H1 (cell line): Measurements from ENCODE around the gene REEP2. TPM values are rescaled to one million over a fixed set of nuclear protein-coding genes. Genes with fewer than 3 reads are reported as not detected.

Experiments used
- ASH2L ChIP-seq: fragments of 200-600, 300-600 bp; sonication (generic); IDR thresholded peaks from one replicate; pipeline ENCODE4 v1.7.1; 2017; ENCODE audit warnings: low read length
- ATF2 ChIP-seq: IDR thresholded peaks from 2 replicates; pipeline ENCODE4 v1.6.1; 2012; ENCODE audit warnings: low read length, inconsistent platforms
- BRCA1 ChIP-seq: IDR thresholded peaks from 2 replicates; pipeline ENCODE4 v1.6.1; 2012; ENCODE audit warnings: low read depth, low read length, improper control_type of control experiment
- CHD7 ChIP-seq: fragments of 300-600 bp; sonication (generic); IDR thresholded peaks from 2 replicates; pipeline ENCODE4 v1.7.1; 2012; ENCODE audit warnings: low read length, moderate library complexity, mild to moderate bottlenecking, inconsistent platforms; ENCODE audit not compliant: insufficient replicate concordance
- HDAC6 ChIP-seq: IDR thresholded peaks from one replicate; pipeline ENCODE4 v1.7.1; 2012; ENCODE audit warnings: low read depth, mild to moderate bottlenecking, inconsistent platforms, low read length, moderate library complexity
- KDM1A ChIP-seq: fragments of 200-600, 300-600 bp; sonication (generic); IDR thresholded peaks from 2 replicates; pipeline ENCODE4 v1.7.1; 2016; ENCODE audit warnings: mild to moderate bottlenecking, low read length, borderline replicate concordance
- POLR2AphosphoS5 ChIP-seq: IDR thresholded peaks from 2 replicates; pipeline ENCODE4 v1.6.1; 2011; ENCODE audit warnings: low read depth, low read length
- SIN3A ChIP-seq, 2 experiments: IDR thresholded peaks in 1 of 2; conservative IDR thresholded peaks in 1 of 2; 2 replicates each; pipeline ENCODE4 v1.6.1; 2011 to 2012; ENCODE audit warnings: low read length in 2 of 2, improper control_type of control experiment in 1 of 2, low read depth in 1 of 2, mild to moderate bottlenecking in 1 of 2
- polyA plus RNA-seq, 7 experiments: library from polyadenylated mRNA; depleted of rRNA in 3 of 7; stranded (reverse) in 5 of 7; unstranded in 2 of 7; fragments of >200 nt in 5 of 7; fragments of 200-250 nt in 2 of 7; gene quantifications; 1 replicate in 5 of 7; 2 replicates in 1 of 7; 4 replicates in 1 of 7; pipeline versions ENCODE4 v1.2.1 to v1.2.3, GENCODE V29; 2011 to 2013; ENCODE audit warnings: missing spikeins in 2 of 7, mixed read lengths in 2 of 7
- total RNA-seq: library from RNA; stranded (reverse); fragmentation: NEBNext Ultra II Directional; extraction: Animal tissue kit (Norgen Biotek cat#: 25700); gene quantifications from 2 replicates; pipeline ENCODE4 v1.2.1, GENCODE V29; 2021

The REEP2 gene
- total and polyA plus RNA-seq, 2 of the 8 experiments (the other 6 are each of a cell fraction or from before 2014, with no cell fraction given), result 26.5 to 40.2 TPM

GRCh38 chr5:138438724-138439476 is at the start of gene REEP2 (continued):
- TF ChIP-seq CHD7, result no peak
- TF ChIP-seq HDAC6, result no peak
- TF ChIP-seq ATF2, result no peak
- TF ChIP-seq KDM1A, result no peak
- TF ChIP-seq SIN3A (conservative IDR thresholded peaks at IDR 0.05 in 1 of 2, IDR thresholded peaks at IDR 0.05 in 1 of 2; ENCODE audit: low read depth in 1 of 2, low read length in 2 of 2), result peak in 1 of 2 experiments; percentile 54; a peak in 2 of 4 replicates
- TF ChIP-seq BRCA1, result no peak
- no peak for TF ChIP-seq ASH2L
- TF ChIP-seq POLR2AphosphoS5, result no peak
